ENCODE measurements around the gene WSCD2.
"Not testable (repeated sequence)": the region's sequence is repeated elsewhere in the genome, so short reads cannot be mapped to it uniquely, and the experiment has no call there.

Gene WSCD2

DNA sequence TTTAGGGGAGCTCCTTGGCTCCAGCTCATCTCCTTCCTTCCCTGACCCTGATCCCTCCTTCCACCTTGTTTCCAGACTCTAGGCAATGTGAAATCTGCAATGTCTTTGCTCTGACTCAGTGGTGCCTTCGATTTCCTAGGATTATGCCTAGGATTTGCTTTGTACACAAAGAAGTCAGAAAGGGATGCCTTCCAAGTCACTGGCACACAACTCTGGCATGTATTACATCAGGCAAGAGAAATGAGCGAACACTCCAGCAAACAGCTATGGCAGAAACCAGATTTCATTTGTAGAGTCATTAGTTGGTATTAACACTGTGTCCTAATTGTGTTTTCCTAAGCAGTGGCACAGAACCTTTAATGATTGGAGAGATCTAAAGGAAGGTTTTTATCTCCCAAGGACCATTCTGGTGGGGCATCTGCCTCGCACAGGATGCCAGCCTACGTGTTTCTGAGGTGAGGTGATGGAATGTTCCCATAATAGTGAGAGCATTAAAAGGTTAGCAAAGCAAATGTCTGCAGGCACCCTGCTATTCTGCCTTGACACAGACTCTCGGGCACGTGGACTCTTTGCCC is 84.9 kb downstream of the WSCD2 start:
- in situ Hi-C loops (cut with MboI; ENCODE audit: low pct_unique_long_range_greater_than_20kb, low sequenced_read_pairs): no loop called here
- no peak for DNase-seq

DNA sequence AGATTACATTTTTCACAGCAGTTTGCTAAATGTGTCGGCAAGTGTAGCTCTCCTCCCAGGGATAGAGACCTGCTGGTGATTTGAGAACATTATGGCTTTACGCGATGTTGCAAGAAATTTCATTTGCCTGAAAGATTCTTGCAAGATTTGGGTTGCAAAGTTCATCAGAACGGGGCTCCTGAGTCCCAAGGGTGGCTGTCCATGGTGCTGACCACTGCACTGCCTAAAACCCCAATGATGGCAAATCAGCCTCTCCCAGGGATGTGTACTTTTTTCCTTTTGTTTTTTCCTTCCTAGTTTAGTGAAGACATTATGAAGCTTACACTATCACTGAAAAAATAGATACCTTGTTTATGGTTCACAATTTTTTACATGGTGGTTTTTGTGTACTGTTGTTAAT is 85.4 kb downstream of the WSCD2 start:
- in situ Hi-C loops (cut with MboI; ENCODE audit: low pct_unique_long_range_greater_than_20kb, low sequenced_read_pairs): no loop called here
- DNase-seq: peak; percentile 16

DNA sequence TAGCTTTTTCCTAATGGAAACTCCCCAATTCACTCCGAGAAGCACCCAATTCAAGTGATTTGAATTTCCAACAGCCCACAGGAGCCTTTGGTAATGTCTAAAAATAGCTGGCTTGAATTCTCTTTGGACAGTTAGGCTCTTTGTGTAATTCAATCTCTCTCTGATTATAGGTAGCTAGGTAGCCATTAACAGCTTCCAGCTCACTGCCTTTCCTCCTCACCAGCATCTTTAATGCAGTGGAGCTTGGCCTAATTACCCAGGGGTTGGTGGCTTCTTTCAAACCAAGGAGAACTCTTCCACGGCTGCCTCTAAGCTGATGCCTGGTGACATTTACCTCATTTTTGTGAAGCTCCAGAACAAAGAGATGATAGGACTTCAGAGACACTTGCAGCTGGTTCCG is 86.4 kb downstream of the WSCD2 start:
- in situ Hi-C loops (cut with MboI; ENCODE audit: low pct_unique_long_range_greater_than_20kb, low sequenced_read_pairs): no loop called here

DNA sequence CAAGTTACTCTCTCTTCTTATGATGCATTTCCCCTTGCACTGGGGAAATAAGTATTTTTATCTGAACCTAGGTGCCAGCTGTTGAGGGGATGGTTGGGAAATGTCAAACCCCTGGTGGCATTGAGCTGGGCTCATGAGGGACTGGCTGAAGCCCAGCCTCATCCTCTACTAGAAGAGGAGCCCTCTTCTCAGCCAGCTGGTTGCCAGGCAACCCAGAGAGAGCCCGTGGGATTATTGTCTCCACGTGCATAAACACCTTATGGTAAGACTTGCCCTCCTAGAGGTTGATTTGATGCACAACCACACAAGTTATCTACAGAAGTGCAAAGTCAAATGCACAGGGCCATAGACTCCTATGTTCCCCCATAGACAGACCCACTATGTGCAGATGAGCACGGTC is 89.8 kb downstream of the WSCD2 start:
- no peak for DNase-seq
- in situ Hi-C loops (cut with MboI; ENCODE audit: low pct_unique_long_range_greater_than_20kb, low sequenced_read_pairs): no loop called here

More for the DNA sequence above, 86.4 kb downstream of the WSCD2 start:
- DNase-seq: no peak

DNA sequence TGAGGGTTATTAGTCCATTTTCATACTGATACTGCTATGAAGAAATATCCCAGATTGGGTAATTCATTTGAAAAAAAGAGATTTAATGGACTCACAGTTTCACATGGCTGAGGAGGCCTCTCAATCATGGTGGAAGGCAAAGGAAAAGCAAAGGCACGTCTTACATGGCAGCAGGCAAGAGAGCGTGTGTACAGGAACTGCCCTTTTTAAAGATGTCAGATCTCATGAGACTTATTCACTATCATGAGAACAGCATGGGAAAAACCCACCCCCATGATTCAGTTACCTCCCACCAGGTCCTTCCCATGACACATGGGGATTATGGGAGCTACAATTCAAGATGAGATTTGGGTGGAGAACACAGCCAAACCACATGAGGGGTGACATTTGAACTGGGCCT is 96.0 kb downstream of the WSCD2 start:
- DNase-seq; in situ Hi-C loops (cut with MboI; ENCODE audit: low pct_unique_long_range_greater_than_20kb, low sequenced_read_pairs): not testable (repeated sequence)

DNA sequence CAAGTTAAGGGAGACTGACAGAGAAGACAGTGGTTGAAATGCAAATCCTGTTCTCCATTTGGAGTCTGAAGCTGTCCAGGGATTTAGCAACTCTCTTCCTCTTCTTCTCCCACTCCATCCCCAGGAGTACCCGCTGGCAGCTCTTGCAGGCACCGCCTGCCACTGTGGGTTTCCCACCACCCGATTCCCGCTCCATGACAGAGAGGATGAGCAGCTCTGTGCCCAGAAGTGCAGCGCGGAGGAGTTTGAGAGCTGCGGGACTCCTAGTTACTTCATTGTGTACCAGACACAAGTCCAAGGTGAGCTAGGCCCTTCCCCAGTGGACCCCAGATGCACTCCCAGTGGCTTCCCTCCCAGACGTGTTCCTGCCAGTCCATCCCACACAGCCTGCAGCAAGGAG is 97.8 kb downstream of the WSCD2 start:
- DNase-seq: no peak
- in situ Hi-C loops (cut with MboI; ENCODE audit: low pct_unique_long_range_greater_than_20kb, low sequenced_read_pairs): no loop called here

DNA sequence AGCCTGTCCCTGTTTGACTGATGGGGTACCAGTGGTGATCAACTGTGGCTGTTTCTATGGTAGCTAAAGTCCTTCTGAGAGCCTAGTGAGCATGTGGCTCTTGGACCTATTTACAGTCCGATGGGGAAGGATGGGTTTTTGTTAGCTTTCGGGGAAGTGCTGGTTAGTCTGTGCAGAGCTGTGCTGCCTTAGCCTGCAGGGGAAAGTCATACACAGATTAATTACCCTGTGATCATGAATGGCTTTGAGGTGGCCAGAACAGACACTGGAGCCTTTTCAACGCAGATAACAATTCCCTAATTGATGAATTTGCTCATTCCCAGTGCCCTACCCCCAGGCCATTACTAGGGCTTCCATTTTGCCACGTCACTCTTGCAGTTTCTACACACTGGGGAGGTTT is 99.7 kb downstream of the WSCD2 start:
- in situ Hi-C loops (cut with MboI; ENCODE audit: low pct_unique_long_range_greater_than_20kb, low sequenced_read_pairs): no loop called here
- no peak for DNase-seq

DNA sequence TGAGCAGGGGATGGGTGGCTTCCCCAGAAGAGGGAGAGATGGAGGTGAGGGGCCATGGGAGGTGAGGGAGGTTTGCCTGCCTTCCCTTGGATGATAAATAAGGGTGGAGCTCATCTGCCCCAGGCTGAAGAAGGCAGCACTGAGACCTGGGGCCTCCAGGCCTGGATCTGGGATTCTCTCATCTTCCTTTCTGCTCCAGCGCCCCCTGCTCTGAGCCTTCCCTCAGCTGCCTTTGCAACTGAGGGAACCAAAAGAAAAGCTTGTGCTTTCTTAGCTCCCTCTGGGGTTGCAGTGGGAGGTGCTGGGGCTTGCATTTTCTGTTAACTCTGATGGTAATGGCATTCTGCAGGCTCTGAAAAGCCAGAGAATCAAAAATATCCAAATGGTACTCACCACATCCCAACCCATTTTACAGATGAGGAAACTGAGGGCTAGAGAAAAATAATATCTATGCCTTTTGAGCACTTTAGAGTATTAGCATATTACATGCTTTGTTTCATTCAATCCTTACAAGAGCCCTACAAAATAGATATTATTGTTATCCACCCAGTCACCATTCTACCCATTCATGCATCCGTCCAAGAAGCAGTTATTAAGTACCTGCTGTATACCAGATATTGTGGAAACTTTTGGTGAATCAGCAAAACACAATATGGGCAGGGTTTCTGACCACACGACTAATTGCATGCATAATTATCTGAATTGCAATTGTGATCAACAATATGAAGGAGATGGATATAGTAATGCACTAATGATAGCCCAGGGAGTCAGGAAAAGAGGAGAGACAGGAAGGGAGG is 102.2 kb downstream of the WSCD2 start:
- in situ Hi-C loops (cut with MboI; ENCODE audit: low pct_unique_long_range_greater_than_20kb, low sequenced_read_pairs): no loop called here
- no peak for DNase-seq

DNA sequence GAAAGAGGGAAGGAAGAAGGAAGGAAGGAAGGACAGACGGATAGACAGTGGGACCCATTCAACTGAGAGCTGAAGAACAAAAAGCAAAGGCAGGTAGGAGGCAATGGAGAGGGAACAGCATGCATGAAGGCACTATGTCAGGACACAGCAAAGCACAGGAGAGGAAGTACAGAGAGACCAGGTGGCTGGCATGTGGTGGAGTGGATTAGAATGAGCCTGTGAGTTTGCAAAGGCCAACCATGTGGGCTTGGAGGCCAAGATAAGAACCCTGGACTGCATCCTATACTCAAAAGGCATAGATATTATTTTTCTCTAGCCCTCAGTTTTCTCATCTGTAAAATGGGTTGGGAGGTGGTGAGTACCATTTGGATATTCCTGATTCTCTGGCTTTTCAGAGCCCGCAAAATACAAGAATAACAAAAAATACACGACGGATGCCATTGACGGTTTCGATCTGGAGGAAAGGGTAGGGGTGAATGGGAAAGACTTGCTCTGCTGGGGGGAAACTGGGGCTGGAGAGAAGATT is 102.9 kb downstream of the WSCD2 start:
- in situ Hi-C loops (cut with MboI; ENCODE audit: low pct_unique_long_range_greater_than_20kb, low sequenced_read_pairs): no loop called here

DNA sequence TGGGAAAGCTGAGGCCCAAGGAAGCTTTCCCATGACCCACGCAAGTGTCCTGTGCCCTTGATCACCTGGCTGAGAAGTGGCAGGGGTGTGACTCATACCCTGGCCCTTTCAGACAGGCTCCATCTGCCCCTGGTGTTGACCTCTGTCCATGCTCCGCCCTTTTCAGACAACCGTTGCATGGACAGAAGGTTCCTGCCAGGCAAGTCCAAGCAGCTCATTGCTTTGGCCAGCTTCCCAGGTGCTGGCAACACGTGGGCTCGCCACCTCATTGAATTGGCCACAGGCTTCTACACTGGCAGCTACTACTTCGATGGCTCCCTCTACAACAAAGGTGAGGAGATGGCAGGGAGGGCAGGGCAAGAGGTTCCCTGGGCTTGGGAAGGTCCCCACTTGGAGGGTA is 103.5 kb downstream of the WSCD2 start:
- in situ Hi-C loops (cut with MboI; ENCODE audit: low pct_unique_long_range_greater_than_20kb, low sequenced_read_pairs): no loop called here
- DNase-seq: no peak

More for the DNA sequence above, 102.9 kb downstream of the WSCD2 start:
- no peak for DNase-seq

DNA sequence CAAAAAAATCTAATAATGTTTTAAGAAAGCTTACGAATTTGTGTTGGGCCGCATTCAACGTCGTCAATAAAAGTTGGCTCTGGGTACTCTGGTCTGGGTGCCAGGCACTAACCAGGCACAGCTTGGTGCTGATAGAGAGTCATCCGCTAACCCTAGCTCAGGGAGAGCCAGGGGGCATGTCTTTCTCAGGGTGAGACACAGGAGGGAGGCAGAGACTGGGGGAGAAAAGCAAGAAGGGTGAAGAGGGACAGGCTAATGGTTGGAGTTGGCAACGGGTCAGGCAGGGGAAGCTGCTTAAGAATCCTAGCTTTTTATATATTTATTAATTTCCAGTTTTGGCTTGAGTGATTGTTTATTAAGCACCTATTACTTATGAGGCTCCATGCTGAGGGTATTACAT is 105.1 kb downstream of the WSCD2 start:
- in situ Hi-C loops (cut with MboI; ENCODE audit: low pct_unique_long_range_greater_than_20kb, low sequenced_read_pairs): no loop called here

DNA sequence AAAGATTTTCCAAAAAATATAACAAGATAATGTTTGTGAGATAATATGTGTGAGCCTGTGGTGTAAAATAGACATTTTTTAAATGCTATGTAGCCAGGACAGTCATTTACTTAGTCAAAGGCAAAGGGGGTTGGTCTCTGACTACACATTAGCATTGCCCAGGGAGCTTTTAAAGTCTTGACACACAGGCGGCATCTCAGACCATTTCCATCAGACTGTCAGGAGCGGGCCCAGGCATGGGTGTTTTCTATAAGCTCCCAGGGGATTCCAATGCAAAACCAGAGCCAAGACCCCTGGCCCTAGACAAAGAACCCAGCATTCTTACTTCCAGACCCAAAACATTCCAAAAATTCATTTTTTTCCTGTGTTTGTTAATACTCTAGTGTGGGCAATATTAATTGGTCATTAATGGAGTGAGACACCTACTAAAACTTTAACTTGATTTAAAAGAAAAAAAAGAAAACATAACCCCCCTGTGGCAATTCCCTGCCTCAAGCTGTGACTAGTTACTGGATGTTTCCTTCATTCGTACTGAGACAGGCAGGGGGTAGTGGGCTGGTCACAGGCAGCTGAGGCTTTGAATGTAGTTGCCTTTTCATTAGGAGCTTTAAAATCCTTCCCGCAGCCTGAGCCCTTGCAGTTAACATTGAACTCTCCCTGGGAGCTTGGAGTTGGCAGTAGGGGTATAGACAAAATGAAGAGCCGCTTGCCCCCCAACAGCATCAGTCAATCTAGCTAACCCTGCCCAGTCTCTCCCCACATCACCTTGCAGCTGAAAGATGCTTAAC is 106.3 kb downstream of the WSCD2 start:
- no peak for DNase-seq
- in situ Hi-C loops (cut with MboI; ENCODE audit: low pct_unique_long_range_greater_than_20kb, low sequenced_read_pairs): no loop called here

More for the DNA sequence above, 105.1 kb downstream of the WSCD2 start:
- DNase-seq: peak; percentile 9

DNA sequence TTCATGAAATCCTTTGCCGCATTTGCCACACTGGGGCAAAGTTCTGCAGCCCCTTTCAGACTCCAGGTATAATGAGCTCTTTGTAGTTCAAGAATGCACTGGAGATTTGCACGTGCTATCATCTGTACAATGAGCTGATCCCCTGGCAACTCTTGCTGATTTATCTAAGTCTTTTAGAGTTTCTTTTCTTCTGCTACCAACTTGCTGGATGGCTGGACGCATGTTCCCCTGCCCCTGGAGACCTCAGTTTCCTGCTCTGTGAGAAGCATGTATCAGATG is 106.8 kb downstream of the WSCD2 start:
- in situ Hi-C loops (cut with MboI; ENCODE audit: low pct_unique_long_range_greater_than_20kb, low sequenced_read_pairs): no loop called here
- no peak for DNase-seq

DNA sequence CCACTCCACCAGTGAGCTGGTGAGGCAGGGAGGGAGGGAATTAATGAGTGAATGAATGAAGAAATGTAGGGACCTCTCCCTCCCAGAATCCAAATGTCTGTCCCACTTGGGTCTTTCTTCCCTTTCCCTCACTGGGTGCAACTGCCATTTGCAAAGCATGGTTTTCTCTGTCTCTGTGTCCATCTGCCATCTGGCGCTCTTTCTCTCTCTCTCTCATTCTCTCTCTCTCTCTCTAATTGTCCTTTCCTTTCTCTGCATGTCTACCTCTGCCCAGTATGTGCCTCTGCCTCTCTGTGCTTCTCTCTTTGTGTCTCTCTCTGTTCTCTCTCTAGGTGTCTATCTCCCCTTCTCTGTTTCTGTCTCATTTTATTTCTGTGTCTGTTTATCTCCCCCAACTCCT is 107.3 kb downstream of the WSCD2 start:
- in situ Hi-C loops (cut with MboI; ENCODE audit: low pct_unique_long_range_greater_than_20kb, low sequenced_read_pairs): no loop called here
- DNase-seq: no peak

DNA sequence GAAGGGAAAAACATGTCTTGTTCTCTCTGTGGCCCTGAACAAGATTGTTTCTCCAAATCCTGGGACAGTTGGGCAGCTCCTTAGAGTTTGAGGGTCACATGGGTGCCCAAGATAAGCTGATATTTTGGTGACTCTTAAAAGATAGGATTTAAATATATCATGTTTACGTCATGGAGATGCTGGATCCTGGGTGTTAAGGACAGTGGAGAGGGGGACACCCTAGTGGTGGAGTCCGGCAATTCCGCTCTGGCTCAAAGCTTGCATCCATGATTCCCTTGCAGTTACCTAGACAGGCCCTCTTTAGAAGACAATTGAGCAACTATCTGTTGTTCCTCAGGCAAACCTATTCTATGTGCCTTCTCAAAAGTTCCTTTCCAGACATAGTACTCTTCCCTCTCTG is 108.2 kb downstream of the WSCD2 start:
- peak; percentile 11 for DNase-seq
- in situ Hi-C loops (cut with MboI; ENCODE audit: low pct_unique_long_range_greater_than_20kb, low sequenced_read_pairs): no loop called here

DNA sequence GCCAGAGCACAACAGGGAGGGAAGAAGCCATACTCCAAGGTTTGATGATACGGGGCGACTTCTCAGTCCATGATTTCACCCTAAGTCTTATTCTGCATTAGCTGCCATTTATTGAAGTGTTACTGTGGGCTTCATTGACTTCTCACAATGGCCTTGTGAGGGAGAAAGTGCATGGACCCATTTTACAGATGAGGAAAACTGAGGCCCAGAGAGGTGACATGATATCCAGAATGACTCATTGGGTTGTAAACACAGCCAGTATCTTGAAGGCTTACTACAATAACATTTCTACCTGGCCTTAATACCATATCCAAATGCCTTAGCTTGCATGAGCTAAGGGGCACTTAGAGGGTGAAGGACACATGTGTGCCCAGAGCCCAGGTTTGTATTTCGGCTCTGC is 109.4 kb downstream of the WSCD2 start:
- DNase-seq: no peak
- in situ Hi-C loops (cut with MboI; ENCODE audit: low pct_unique_long_range_greater_than_20kb, low sequenced_read_pairs): no loop called here

DNA sequence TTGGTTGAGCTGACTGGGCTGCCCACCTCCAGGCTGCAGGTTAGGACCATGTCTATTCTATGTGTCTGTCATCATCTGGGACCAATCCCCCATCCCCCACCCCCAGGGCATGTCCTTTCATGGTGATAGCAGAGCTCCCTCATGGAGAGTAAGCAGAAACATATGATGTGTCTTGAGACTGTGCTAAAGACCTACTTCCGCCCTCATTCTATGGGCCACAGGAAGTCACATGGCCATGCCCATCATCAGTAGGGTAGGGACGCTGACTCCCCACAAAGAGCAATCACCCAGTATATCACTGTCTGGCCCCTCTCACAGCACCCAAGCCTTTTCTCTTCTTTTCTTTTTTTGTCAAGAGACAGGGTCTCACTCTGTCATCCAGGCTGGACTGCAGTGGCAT is 110.3 kb downstream of the WSCD2 start:
- in situ Hi-C loops (cut with MboI; ENCODE audit: low pct_unique_long_range_greater_than_20kb, low sequenced_read_pairs): no loop called here
- DNase-seq: no peak

DNA sequence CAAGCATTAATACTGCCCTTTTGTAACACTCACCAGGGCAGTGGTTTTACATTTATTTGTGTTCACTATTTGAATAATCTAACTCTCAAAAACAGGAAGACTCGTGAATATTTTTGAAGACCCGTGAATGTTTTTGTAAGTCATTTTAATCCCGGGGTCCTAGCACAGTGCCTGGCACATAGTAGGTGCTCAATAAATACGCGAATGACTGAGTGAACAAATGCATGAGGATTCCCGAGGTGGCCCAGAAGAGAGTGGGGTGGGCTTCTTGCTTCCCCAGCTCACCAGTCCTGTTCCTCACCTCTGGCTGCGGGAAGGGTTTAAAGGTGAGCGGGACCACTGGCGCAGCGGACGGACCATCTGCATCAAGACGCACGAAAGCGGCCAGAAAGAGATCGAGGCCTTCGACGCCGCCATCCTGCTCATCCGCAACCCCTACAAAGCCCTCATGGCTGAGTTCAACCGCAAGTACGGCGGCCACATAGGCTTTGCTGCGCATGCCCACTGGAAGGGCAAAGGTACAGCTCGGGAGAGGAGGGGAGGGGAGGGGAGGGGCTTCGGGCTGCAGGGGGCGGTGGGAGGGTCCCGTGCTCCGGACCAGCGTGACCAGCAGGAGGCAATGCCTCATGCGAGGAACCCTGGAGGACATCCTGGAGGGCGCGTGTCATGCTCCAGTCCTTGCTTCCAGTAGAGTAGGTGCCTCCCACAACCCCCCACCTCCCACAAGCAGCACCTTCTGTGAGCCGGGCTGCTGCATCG is 111.1 kb downstream of the WSCD2 start:
- in situ Hi-C loops (cut with MboI; ENCODE audit: low pct_unique_long_range_greater_than_20kb, low sequenced_read_pairs): no loop called here
- no peak for DNase-seq

DNA sequence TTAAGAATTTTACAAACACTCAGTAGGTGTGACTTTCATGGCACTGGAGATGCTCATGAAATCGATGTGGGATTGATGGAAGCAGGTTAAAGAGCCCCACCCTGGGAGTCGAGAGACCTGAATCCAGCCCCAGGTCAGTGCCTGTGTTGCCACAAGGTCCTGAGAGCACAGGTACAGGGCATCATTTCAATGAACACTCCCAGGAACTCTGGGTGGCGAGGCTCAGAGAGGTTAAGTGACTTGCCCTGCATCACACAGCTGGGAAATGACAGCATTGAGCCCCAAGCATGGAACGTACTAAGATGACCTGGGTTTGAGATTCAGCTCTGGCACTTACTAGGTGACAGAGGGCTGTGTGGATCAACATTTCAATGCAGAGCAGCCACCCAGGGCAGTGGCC is 111.8 kb downstream of the WSCD2 start:
- no peak for DNase-seq
- in situ Hi-C loops (cut with MboI; ENCODE audit: low pct_unique_long_range_greater_than_20kb, low sequenced_read_pairs): no loop called here

Data from KBM-7 (cell line).